Heart right ventricle (tissue), 16 donors: Measurements from ENCODE around the gene COX4I1. TPM values are rescaled to one million over a fixed set of nuclear protein-coding genes. Genes with fewer than 3 reads are reported as not detected.

Experiments used
- ATAC-seq, 8 donors: fragments of 200-7000 bp; cut with Tn5 transposase; one replicate each; pipeline ENCODE4 v1.9.1; 2020; ENCODE audit warnings: mild to moderate bottlenecking in 8 of 8, moderate library complexity in 8 of 8, moderate number of reproducible peaks in 1 of 8
- DNase-seq, 2 donors: peaks; one replicate each; pipeline ENCODE4 v3.0.0-alpha.2; 2020
- H3K27ac ChIP-seq, 10 donors: fragments of 200-600 bp; sonication (generic) in 2 of 10; one replicate each; pipeline versions ENCODE4 v1.5.0 to v1.8.0; 2020 to 2022; ENCODE audit warnings: mild to moderate bottlenecking in 3 of 10
- H3K27me3 ChIP-seq, 7 donors: fragments of 200-600 bp; one replicate each; pipeline ENCODE4 v1.8.0; 2021 to 2022; ENCODE audit warnings: mild to moderate bottlenecking in 2 of 7
- H3K36me3 ChIP-seq, 9 donors: fragments of 200-600 bp; sonication (generic) in 1 of 9; one replicate each; pipeline versions ENCODE4 v1.5.0 to v1.8.0; 2020 to 2022; ENCODE audit warnings: mild to moderate bottlenecking in 2 of 9
- H3K4me1 ChIP-seq, 9 donors: fragments of 200-600 bp; sonication (generic) in 1 of 9; one replicate each; pipeline versions ENCODE4 v1.5.0 to v1.8.0; 2020 to 2022; ENCODE audit warnings: mild to moderate bottlenecking in 4 of 9
- H3K4me3 ChIP-seq, 10 donors: fragments of 200-600 bp; sonication (generic) in 2 of 10; one replicate each; pipeline versions ENCODE4 v1.5.0 to v1.8.0; 2020 to 2022; ENCODE audit warnings: mild to moderate bottlenecking in 7 of 10, moderate library complexity in 2 of 10
- H3K9me3 ChIP-seq, 11 donors: fragments of 200-600 bp in 10 of 11; sonication (generic) in 2 of 11; one replicate each; pipeline versions ENCODE4 v1.5.0 to v1.8.0; 2013 to 2022; ENCODE audit warnings: mild to moderate bottlenecking in 2 of 11, control low read depth in 1 of 11, moderate library complexity in 1 of 11
- WGBS, 2 donors: extraction: QIAGEN DNeasy Blood & Tissue Kit; methylation state at CpG; one replicate each; pipeline ENCODE4 v1.1.7; 2013; ENCODE audit warnings: inconsistent platforms in 1 of 2; 5-methylcytosine and 5-hydroxymethylcytosine counted together
- intact Hi-C, 10 donors: fragments of 100-400 bp; cut with DNase I; formaldehyde crosslinking; loops; one replicate each; pipeline versions ENCODE4 v1.11.1 to v1.14.2; 2022
- polyA plus RNA-seq, 2 donors: library from polyadenylated mRNA; stranded (reverse); fragments of 200-250 nt; gene quantifications; one replicate each; pipeline ENCODE4 v1.2.3, GENCODE V29; 2013
- total RNA-seq, 10 donors: library from RNA; stranded (reverse); fragmentation: NEBNext Ultra II Directional in 3 of 10; extraction: Animal tissue kit (Norgen Biotek cat#: 25700) in 3 of 10; gene quantifications; one replicate each; pipeline versions ENCODE4 v1.2.1 to v1.2.4, GENCODE V29; 2021 to 2023
- TF ChIP-seq, protein P1 (sequence below), 9 donors: fragments of 200-600 bp; sonication (generic) in 2 of 9; IDR thresholded peaks; one replicate each; pipeline versions ENCODE4 v1.5.0 to v1.8.0; 2021 to 2022; ENCODE audit warnings: antibody characterized with exemption in 9 of 9, mild to moderate bottlenecking in 5 of 9, moderate library complexity in 1 of 9
- donor health status: Arrhythmogenic right ventricular cardiomyopathy.
- donor health status: ischemic (EF 13 %, LVEDD 7.1; RV severe dilation, severe dysfunction).
- donor health status: healthy with polysubstance abuse.
- donor health status: DM: no; HTN: yes; CAD: no.
- donor health status: DM: no; HTN: no; CAD: no.
- donor health status: ischemic (EF 25% LVEDD 6.9; RV normal size, moderate dysfunction).
- donor health status: ischemic (EF 25% LVEDD 5.7; RV mildly dilated, moderate dysfunction).
- donor health status: healthy.
- donor health status: DM: yes; HTN: yes; CAD: no.
- donor health status: Ischemic cardiomyopathy.
- donor health status: ischemic (EF 35%, LVEDD 5.7; RV mildly dilated, moderate dysfunction).
- donor health status: nonischemic (EF 11% LVEDD 7.7; RV severe dilation, severe dysfunction).
- donor health status: DM: yes; HTN: yes; CAD: no.
- donor health status: PGD.
- donor health status: ischemic (EF 29% LVEDD 5.4; RV normal size, mild dysfunction).
- donor health status: nonischemic (EF 23%, LVEDD 6.1; RV moderate dilation, normal function).

The COX4I1 gene
- total and polyA plus RNA-seq, 12 donors: 1,221 to 4,942 (median 1,955) TPM

GRCh38 chr16:85840801-85841200, 41.3 kb downstream of the COX4I1 start:
- WGBS, 2 donors: 86 to 90% methylated on average over 10 of the region's 10 CpGs

GRCh38 chr16:85842435-85842834, 42.9 kb downstream of the COX4I1 start:
- TF ChIP-seq, protein P1, sequence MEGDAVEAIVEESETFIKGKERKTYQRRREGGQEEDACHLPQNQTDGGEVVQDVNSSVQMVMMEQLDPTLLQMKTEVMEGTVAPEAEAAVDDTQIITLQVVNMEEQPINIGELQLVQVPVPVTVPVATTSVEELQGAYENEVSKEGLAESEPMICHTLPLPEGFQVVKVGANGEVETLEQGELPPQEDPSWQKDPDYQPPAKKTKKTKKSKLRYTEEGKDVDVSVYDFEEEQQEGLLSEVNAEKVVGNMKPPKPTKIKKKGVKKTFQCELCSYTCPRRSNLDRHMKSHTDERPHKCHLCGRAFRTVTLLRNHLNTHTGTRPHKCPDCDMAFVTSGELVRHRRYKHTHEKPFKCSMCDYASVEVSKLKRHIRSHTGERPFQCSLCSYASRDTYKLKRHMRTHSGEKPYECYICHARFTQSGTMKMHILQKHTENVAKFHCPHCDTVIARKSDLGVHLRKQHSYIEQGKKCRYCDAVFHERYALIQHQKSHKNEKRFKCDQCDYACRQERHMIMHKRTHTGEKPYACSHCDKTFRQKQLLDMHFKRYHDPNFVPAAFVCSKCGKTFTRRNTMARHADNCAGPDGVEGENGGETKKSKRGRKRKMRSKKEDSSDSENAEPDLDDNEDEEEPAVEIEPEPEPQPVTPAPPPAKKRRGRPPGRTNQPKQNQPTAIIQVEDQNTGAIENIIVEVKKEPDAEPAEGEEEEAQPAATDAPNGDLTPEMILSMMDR (IDR thresholded peaks at IDR 0.05): no peak
- DNase-seq (no peak), ATAC-seq (no peak)
- intact Hi-C loops: no loop called here
- H3K27ac ChIP-seq: no peak overlapping the region
- peaks cover 0 to 4% (median 0%) of the 10 kb centered on the region in 11 donors for H3K9me3 ChIP-seq
- peaks cover 0 to 59% (median 37%) of the 10 kb centered on the region in 7 donors for H3K27me3 ChIP-seq
- no peaks in the 10 kb centered on the region for H3K36me3 ChIP-seq
- 77 to 88% methylated on average over 9 of the region's 9 CpGs for WGBS, 2 donors
- peaks cover 0 to 19% (median 0%) of the 10 kb centered on the region in 9 donors for H3K4me1 ChIP-seq
- H3K4me3 ChIP-seq: no peak overlapping the region

More at GRCh38 chr16:85840801-85841200, 41.3 kb downstream of the COX4I1 start:
- Histone ChIP-seq H3K36me3 (no peaks in the 10 kb centered on the region), H3K27ac (no peak overlapping the region), H3K4me3 (no peak overlapping the region), H3K4me1 (peaks cover 0 to 19% (median 0%) of the 10 kb centered on the region in 9 donors), H3K27me3 (peaks cover 0 to 58% (median 40%) of the 10 kb centered on the region in 7 donors), H3K9me3 (peaks cover 0 to 4% (median 0%) of the 10 kb centered on the region in 11 donors)
- TF ChIP-seq, protein P1 (IDR thresholded peaks at IDR 0.05): no peak
- DNase-seq (no peak), ATAC-seq (no peak)
- intact Hi-C loops: no loop called here

GRCh38 chr16:85842848-85843247, 43.4 kb downstream of the COX4I1 start:
- peaks cover 0 to 4% (median 0%) of the 10 kb centered on the region in 11 donors for H3K9me3 ChIP-seq
- peaks cover 0 to 58% (median 37%) of the 10 kb centered on the region in 7 donors for H3K27me3 ChIP-seq
- TF ChIP-seq, protein P1 (IDR thresholded peaks at IDR 0.05): no peak
- DNase-seq (no peak), ATAC-seq (no peak)
- no peaks in the 10 kb centered on the region for H3K36me3 ChIP-seq
- intact Hi-C loops: no loop called here
- no peak overlapping the region for H3K27ac ChIP-seq
- peaks cover 0 to 19% (median 0%) of the 10 kb centered on the region in 9 donors for H3K4me1 ChIP-seq
- WGBS, 2 donors: 92% methylated on average over 9 of the region's 9 CpGs
- H3K4me3 ChIP-seq: no peak overlapping the region

DNA sequence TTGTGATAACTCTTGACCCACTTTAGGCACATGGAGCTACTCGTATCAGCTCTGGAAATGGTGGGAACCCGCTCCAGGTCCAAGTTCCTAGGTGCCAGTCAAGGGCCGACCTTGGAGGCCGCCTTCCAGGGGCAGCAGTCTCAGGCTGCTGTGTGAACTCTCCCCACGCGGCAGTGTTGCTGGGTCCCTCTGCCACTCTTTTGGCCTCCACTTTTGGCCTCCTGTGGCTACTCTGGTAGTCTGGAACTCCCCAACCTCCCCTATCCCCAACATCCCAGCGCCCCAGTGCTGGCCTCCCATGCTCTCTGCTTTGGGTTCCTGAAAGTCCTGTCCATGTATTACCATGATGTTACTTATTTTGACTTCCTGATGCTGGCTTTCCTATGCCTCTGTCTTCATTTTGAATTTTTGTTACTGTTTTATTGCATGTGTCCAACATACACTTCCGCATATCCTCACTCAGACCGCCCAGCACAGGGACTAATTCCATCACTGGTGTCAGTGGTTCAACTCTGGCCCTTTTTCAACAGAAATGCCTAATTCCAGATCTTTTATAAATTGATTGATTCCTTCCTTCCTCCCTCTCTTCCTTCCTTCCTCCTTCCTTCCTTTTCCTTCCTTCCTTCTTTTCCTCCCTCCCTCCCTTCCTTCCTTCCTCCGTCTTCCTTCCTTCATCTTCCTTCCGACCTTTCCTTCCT, 44.1 kb downstream of the COX4I1 start:
- Histone ChIP-seq H3K4me1 (peaks cover 0 to 16% (median 0%) of the 10 kb centered on the region in 9 donors), H3K27me3 (peaks cover 0 to 60% (median 36%) of the 10 kb centered on the region in 7 donors), H3K27ac (no peak overlapping the region), H3K9me3 (peaks cover 0 to 4% (median 0%) of the 10 kb centered on the region in 11 donors), H3K4me3 (no peak overlapping the region), H3K36me3 (no peaks in the 10 kb centered on the region)
- DNase-seq (no peak), ATAC-seq (no peak)
- intact Hi-C loops: no loop called here
- TF ChIP-seq, protein P1 (IDR thresholded peaks at IDR 0.05): no peak
- 89 to 94% methylated on average over 11 of the region's 11 CpGs for WGBS, 2 donors
